A673 (cell line): ENCODE measurements around the gene ANKRD53.

Experiments
- CTCF ChIP-seq: fragments of 300-800, 200-600 bp; sonication (generic); conservative IDR thresholded peaks from 2 replicates; pipeline ENCODE4 v1.5.1; 2017; ENCODE audit warnings: low read depth, mild to moderate bottlenecking, antibody characterized with exemption, low read length, moderate library complexity, mixed read lengths
- EZH2 ChIP-seq: fragments of 200-600 bp; sonication (generic); IDR thresholded peaks from 2 replicates; pipeline ENCODE4 v1.6.1; 2017; ENCODE audit warnings: borderline replicate concordance, low read depth, mild to moderate bottlenecking, mixed read lengths, antibody characterized with exemption, low read length; ENCODE audit not compliant: poor library complexity, severe bottlenecking

DNA sequence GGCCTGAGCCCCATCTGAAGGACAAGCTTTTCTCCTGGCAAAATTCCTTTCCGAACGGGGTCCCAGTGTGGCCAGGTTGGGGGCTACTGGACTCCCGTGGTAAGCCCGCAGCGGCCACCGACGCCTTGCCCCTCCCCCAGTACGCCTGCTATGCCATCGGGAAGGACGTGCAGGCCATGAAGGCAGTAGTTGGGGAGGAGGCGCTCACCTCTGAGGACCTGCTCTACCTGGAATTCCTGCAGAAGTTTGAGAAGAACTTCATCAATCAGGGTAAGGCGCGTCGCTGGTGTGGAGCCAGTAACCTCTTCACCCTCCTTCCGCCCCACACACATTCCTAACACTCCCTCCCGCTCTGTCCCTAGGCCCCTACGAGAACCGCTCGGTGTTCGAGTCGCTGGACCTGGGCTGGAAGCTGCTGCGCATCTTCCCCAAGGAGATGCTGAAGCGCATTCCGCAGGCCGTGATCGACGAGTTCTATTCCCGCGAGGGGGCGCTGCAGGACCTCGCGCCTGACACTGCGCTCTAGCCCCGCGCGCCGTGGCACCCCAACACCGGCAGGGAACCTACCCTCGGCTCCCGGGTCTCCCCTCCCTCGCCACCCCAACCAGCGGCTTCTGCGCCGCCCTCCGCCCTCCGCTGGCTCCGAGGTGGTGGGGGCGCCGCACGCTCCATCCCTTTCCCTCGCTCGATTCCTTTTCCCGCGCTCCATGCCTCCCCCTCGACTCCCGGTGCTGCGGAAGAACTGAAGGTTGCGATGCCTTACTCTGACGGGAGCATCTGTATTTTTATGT, 13.6 kb upstream of the ANKRD53 start:
- TF ChIP-seq CTCF (0 out of 2 replicates have a peak, but pooled peaks have one; percentile 17), EZH2 (no peak)
